BLaER1 treated with 17β-estradiol and CSF1 and Interleukin-3, amounts not matched to agents 10 nM and 100 nM (cell line): ENCODE data around the gene SYNPO2.

Source experiments
- H3K27ac ChIP-seq, 11 experiments: shearing (Covaris generic); formaldehyde crosslinking; 2 replicates each; pipeline ENCODE4 v1.8.1; 2022
- H3K27me3 ChIP-seq, 11 experiments: shearing (Covaris generic); formaldehyde crosslinking; 2 replicates each; pipeline ENCODE4 v1.8.1; 2022
- H3K36me3 ChIP-seq, 11 experiments: shearing (Covaris generic); formaldehyde crosslinking; 2 replicates each; pipeline ENCODE4 v1.8.1; 2022
- H3K4me1 ChIP-seq, 10 experiments: shearing (Covaris generic); formaldehyde crosslinking; 2 replicates each; pipeline ENCODE4 v1.8.1; 2022
- H3K4me2 ChIP-seq, 11 experiments: shearing (Covaris generic); formaldehyde crosslinking; 2 replicates each; pipeline ENCODE4 v1.8.1; 2022
- H3K4me3 ChIP-seq, 10 experiments: shearing (Covaris generic); formaldehyde crosslinking; 2 replicates each; pipeline ENCODE4 v1.8.1; 2022
- H3K9ac ChIP-seq, 11 experiments: shearing (Covaris generic); formaldehyde crosslinking; 2 replicates each; pipeline ENCODE4 v1.8.1; 2022
- H3K9me3 ChIP-seq, 11 experiments: shearing (Covaris generic); formaldehyde crosslinking; replicated peaks in 1 of 11; 2 replicates each; pipeline ENCODE4 v1.8.1; 2022
- H4K20me1 ChIP-seq, 11 experiments: shearing (Covaris generic); formaldehyde crosslinking; 2 replicates each; pipeline ENCODE4 v1.8.1; 2022
- Cebpa-rat ChIP-seq, 11 experiments: shearing (Covaris generic); IDR thresholded peaks; 2 replicates each; pipeline ENCODE4 v1.8.1; 2022

The SYNPO2 gene

DNA sequence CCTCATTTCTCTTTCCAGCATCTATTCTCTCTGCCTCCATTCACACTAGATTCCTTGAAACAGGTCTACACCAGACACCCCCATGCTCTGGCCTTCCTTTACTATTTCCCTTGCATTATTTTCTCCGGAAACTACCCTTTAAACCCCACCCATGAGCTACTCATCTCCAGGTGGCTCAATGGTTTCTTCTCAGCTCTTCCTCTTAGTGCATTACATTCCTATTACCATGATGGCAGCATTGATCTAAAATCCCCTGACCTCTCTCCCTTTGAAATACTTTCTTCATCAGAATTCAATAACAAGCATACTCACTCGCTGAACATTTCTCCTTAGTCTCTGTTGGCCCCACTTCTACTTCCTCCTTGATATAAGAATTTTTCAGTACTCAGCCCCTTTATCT lies 94.6 kb downstream of the SYNPO2 start:
- no peaks in the 10 kb centered on the region for H4K20me1 ChIP-seq
- H3K9me3 ChIP-seq = no peaks in the 10 kb centered on the region
- no peak overlapping the region for H3K4me3 ChIP-seq
- H3K27ac ChIP-seq = no peak overlapping the region
- H3K4me2 ChIP-seq = no peak overlapping the region; a peak in 1 of 22 replicates
- no peaks in the 10 kb centered on the region for H3K27me3 ChIP-seq
- no peaks in the 10 kb centered on the region for H3K36me3 ChIP-seq
- no peak for TF ChIP-seq Cebpa-rat (IDR thresholded peaks at IDR 0.05)
- peaks cover 0 to 32% (median 20%) of the 10 kb centered on the region in 10 experiments; a peak in 17 of 20 replicates for H3K4me1 ChIP-seq
- H3K9ac ChIP-seq = no peak overlapping the region

DNA sequence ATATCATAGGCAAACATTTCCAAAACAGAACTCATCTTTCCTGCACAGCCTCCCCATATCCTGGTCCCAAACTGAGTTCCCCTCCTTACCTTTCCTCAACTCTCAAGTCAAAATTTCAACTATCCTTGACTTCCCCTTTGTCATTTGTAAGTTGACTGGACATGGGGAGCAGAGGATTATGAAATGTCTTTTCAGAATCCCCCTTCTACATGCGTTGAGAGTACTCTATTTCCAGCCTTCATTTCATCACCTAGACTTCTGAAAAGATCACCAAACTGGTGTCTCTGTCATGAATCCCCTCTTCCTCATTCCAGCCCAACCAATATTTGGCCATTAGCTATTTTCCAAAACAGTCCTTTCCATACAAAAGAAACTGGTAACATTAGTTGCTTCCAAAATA lies 95.2 kb downstream of the SYNPO2 start:
- no peaks in the 10 kb centered on the region for H3K36me3 ChIP-seq
- no peaks in the 10 kb centered on the region for H4K20me1 ChIP-seq
- H3K4me1 ChIP-seq = peaks cover 0 to 34% (median 20%) of the 10 kb centered on the region in 10 experiments; a peak in 17 of 20 replicates
- H3K4me3 ChIP-seq = no peak overlapping the region
- H3K4me2 ChIP-seq = no peak overlapping the region; a peak in 1 of 22 replicates
- H3K9ac ChIP-seq = no peak overlapping the region
- no peaks in the 10 kb centered on the region for H3K9me3 ChIP-seq
- H3K27me3 ChIP-seq = no peaks in the 10 kb centered on the region
- H3K27ac ChIP-seq = no peak overlapping the region
- TF ChIP-seq Cebpa-rat (IDR thresholded peaks at IDR 0.05) = no peak

GRCh38 chr4:118985170-118986000 lies 96.7 kb downstream of the SYNPO2 start:
- Histone ChIP-seq H3K9ac (no peak overlapping the region), H3K27me3 (no peaks in the 10 kb centered on the region), H3K4me1 (peaks cover 0 to 34% (median 20%) of the 10 kb centered on the region in 10 experiments; a peak in 17 of 20 replicates), H3K4me2 (peak overlapping the region in 9 of 11 experiments; percentile 46 to 77 (median 64); a peak in 18 of 22 replicates), H3K36me3 (no peaks in the 10 kb centered on the region), H4K20me1 (no peaks in the 10 kb centered on the region), H3K4me3 (0 out of 20 replicates have a peak overlapping the region, but pooled peaks of 1 of the 10 experiments have one; percentile 9), H3K9me3 (no peaks in the 10 kb centered on the region), H3K27ac (peak overlapping the region in 3 of 11 experiments; percentile 19 to 26 (median 24); a peak in 3 of 22 replicates)
- TF ChIP-seq Cebpa-rat (IDR thresholded peaks at IDR 0.05) = no peak

GRCh38 chr4:118987959-118988634 lies 99.4 kb downstream of the SYNPO2 start:
- no peaks in the 10 kb centered on the region for H3K36me3 ChIP-seq
- no peaks in the 10 kb centered on the region for H3K9me3 ChIP-seq
- no peak overlapping the region for H3K27ac ChIP-seq
- H3K4me1 ChIP-seq = peaks cover 9 to 34% (median 20%) of the 10 kb centered on the region in 10 experiments; a peak in 19 of 20 replicates
- no peaks in the 10 kb centered on the region for H4K20me1 ChIP-seq
- TF ChIP-seq Cebpa-rat (IDR thresholded peaks at IDR 0.05) = no peak
- H3K4me2 ChIP-seq = no peak overlapping the region; a peak in 1 of 22 replicates
- H3K27me3 ChIP-seq = no peaks in the 10 kb centered on the region
- no peak overlapping the region for H3K9ac ChIP-seq
- H3K4me3 ChIP-seq = no peak overlapping the region

DNA sequence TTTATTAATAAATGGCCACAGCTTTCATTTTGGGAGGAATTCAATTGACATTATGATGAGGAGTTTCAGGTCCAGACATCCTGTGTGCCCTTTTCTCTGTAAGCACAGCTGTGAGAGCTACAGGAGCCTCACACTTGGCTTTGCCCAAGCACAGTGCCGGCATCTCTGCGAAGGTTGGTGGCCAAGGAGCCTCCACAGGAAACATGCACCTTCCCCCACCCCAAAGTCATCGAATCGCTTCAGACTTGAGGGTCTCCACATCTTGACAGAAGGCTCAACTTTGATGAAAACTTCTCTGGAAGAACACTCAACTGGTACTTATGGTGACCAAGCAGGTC lies 100.0 kb downstream of the SYNPO2 start:
- no peaks in the 10 kb centered on the region for H3K36me3 ChIP-seq
- TF ChIP-seq Cebpa-rat (IDR thresholded peaks at IDR 0.05) = no peak
- no peaks in the 10 kb centered on the region for H3K27me3 ChIP-seq
- H3K9ac ChIP-seq = no peak overlapping the region
- H3K9me3 ChIP-seq = no peaks in the 10 kb centered on the region
- H3K4me2 ChIP-seq = no peak overlapping the region
- no peak overlapping the region for H3K27ac ChIP-seq
- H3K4me1 ChIP-seq = peaks cover 9 to 34% (median 19%) of the 10 kb centered on the region in 10 experiments; a peak in 19 of 20 replicates
- no peaks in the 10 kb centered on the region for H4K20me1 ChIP-seq
- no peak overlapping the region for H3K4me3 ChIP-seq

- no peaks in the 10 kb centered on the region for H3K9me3 ChIP-seq
- TF ChIP-seq Cebpa-rat (IDR thresholded peaks at IDR 0.05) = no peak
- no peaks in the 10 kb centered on the region for H3K36me3 ChIP-seq
- peaks cover 9 to 32% (median 18%) of the 10 kb centered on the region in 10 experiments; a peak in 19 of 20 replicates for H3K4me1 ChIP-seq
- H3K27me3 ChIP-seq = no peaks in the 10 kb centered on the region
- no peak overlapping the region for H3K9ac ChIP-seq
- H3K4me3 ChIP-seq = no peak overlapping the region
- no peak overlapping the region for H3K4me2 ChIP-seq
- no peaks in the 10 kb centered on the region for H4K20me1 ChIP-seq
- no peak overlapping the region for H3K27ac ChIP-seq
Observed at GRCh38 chr4:118989098-118990080, 100.7 kb downstream of the SYNPO2 start.

GRCh38 chr4:118991686-118992085 lies 103.0 kb downstream of the SYNPO2 start:
- TF ChIP-seq Cebpa-rat (IDR thresholded peaks at IDR 0.05) = no peak
- H3K27ac ChIP-seq = no peak overlapping the region
- no peak overlapping the region for H3K9ac ChIP-seq
- H3K36me3 ChIP-seq = no peaks in the 10 kb centered on the region
- H3K4me1 ChIP-seq = peaks cover 0 to 10% (median 1%) of the 10 kb centered on the region in 10 experiments; a peak in 9 of 20 replicates
- no peaks in the 10 kb centered on the region for H4K20me1 ChIP-seq
- no peaks in the 10 kb centered on the region for H3K27me3 ChIP-seq
- peak overlapping the region in 2 of 11 experiments; percentile 25 to 40; a peak in 4 of 22 replicates for H3K4me2 ChIP-seq
- no peak overlapping the region for H3K4me3 ChIP-seq
- H3K9me3 ChIP-seq = no peaks in the 10 kb centered on the region

GRCh38 chr4:118992149-118992548 lies 103.5 kb downstream of the SYNPO2 start:
- H3K9ac ChIP-seq = no peak overlapping the region
- no peaks in the 10 kb centered on the region for H3K36me3 ChIP-seq
- no peak for TF ChIP-seq Cebpa-rat (IDR thresholded peaks at IDR 0.05)
- no peaks in the 10 kb centered on the region for H4K20me1 ChIP-seq
- H3K9me3 ChIP-seq = no peaks in the 10 kb centered on the region
- H3K4me1 ChIP-seq = peaks cover 0 to 10% (median 0%) of the 10 kb centered on the region in 10 experiments; a peak in 3 of 20 replicates
- H3K27ac ChIP-seq = no peak overlapping the region
- H3K4me3 ChIP-seq = no peak overlapping the region
- H3K27me3 ChIP-seq = no peaks in the 10 kb centered on the region
- H3K4me2 ChIP-seq = peak overlapping the region in 2 of 11 experiments; percentile 25 to 40; a peak in 3 of 22 replicates
